SK-N-SH (cell line): ENCODE measurements around the gene LMO2. TPM values are rescaled to one million over a fixed set of nuclear protein-coding genes. Genes with fewer than 3 reads are reported as not detected.

Experiments used
- CTCF ChIA-PET: fragments of 300-600, 350-600 bp; formaldehyde crosslinking; extraction: SDS; loops from one replicate; lab custom pipeline; 2021; lab: Yijun Ruan, JAX
- POLR2A ChIA-PET: fragments of 350-600 bp; sonication (Branson Sonifier 250); formaldehyde crosslinking; extraction: SDS; loops from one replicate; lab custom pipeline; 2020; ENCODE audit warnings: antibody characterized with exemption, inconsistent platforms; lab: Yijun Ruan, JAX
- DNase-seq: peaks from one replicate; pipeline ENCODE4 v3.0.0; 2012
- H2AFZ ChIP-seq: fragments of 200-600 bp; sonication (generic); 2 replicates; pipeline ENCODE4 v1.8.1; 2016; ENCODE audit warnings: antibody characterized with exemption, mild to moderate bottlenecking, low read depth
- H3F3A ChIP-seq: fragments of 200-600 bp; sonication (generic); replicated peaks from 2 replicates; pipeline ENCODE3; 2016; ENCODE audit warnings: antibody characterized with exemption, mild to moderate bottlenecking; ENCODE audit not compliant: insufficient read depth
- H3K27ac ChIP-seq, 2 experiments: fragments of 200-500 bp in 1 of 2; fragments of 200-600 bp in 1 of 2; sonication (Bioruptor generic) in 1 of 2; sonication (generic), shearing (Covaris generic) in 1 of 2; 2 replicates each; pipeline versions ENCODE4 v1.5.1 to v1.6.1; 2014 to 2016; ENCODE audit warnings: low read depth in 2 of 2, inconsistent platforms in 1 of 2, low read length in 1 of 2, mild to moderate bottlenecking in 1 of 2, mixed read lengths in 1 of 2
- H3K27me3 ChIP-seq: fragments of 200-600 bp; sonication (generic), shearing (Covaris generic); 2 replicates; pipeline ENCODE4 v1.6.1; 2016; ENCODE audit warnings: mixed run types; ENCODE audit not compliant: insufficient read depth
- H3K36me3 ChIP-seq, 2 experiments: fragments of 200-500 bp in 1 of 2; fragments of 200-600 bp in 1 of 2; sonication (Bioruptor generic) in 1 of 2; sonication (generic) in 1 of 2; replicated peaks in 1 of 2; 2 replicates each; pipeline versions ENCODE3 to v1.5.1; 2014 to 2016; ENCODE audit warnings: low read length in 1 of 2, mild to moderate bottlenecking in 1 of 2; ENCODE audit not compliant: insufficient read depth in 2 of 2, control insufficient read depth in 1 of 2
- H3K4me1 ChIP-seq, 2 experiments: fragments of 200-500 bp in 1 of 2; fragments of 200-600 bp in 1 of 2; sonication (Bioruptor generic) in 1 of 2; sonication (generic), shearing (Covaris generic) in 1 of 2; 2 replicates each; pipeline versions ENCODE4 v1.5.1 to v1.6.1; 2014 to 2016; ENCODE audit warnings: low read depth in 1 of 2, low read length in 1 of 2, mixed run types in 1 of 2; ENCODE audit not compliant: insufficient read depth in 2 of 2, control insufficient read depth in 1 of 2
- H3K4me2 ChIP-seq: fragments of 200-600 bp; sonication (generic), shearing (Covaris generic); 2 replicates; pipeline ENCODE4 v1.6.1; 2017; ENCODE audit warnings: mixed run types
- H3K4me3 ChIP-seq, 2 experiments: fragments of 200-500 bp in 1 of 2; fragments of 200-600 bp in 1 of 2; sonication (Bioruptor generic) in 1 of 2; sonication (generic), shearing (Covaris generic) in 1 of 2; 2 replicates each; pipeline versions ENCODE4 v1.5.1 to v1.8.1; 2014 to 2016; ENCODE audit warnings: low read depth in 2 of 2, inconsistent platforms in 1 of 2, low read length in 1 of 2, mild to moderate bottlenecking in 1 of 2, mixed read lengths in 1 of 2, moderate library complexity in 1 of 2
- H3K79me2 ChIP-seq: fragments of 200-600 bp; sonication (generic); 2 replicates; pipeline ENCODE4 v1.8.1; 2017; ENCODE audit warnings: mild to moderate bottlenecking; ENCODE audit not compliant: insufficient read depth
- H3K9ac ChIP-seq: fragments of 200-600 bp; sonication (generic); 2 replicates; pipeline ENCODE4 v1.6.1; 2017; ENCODE audit warnings: mixed run types
- H3K9me2 ChIP-seq: fragments of 200-600 bp; sonication (generic); 2 replicates; pipeline ENCODE4 v1.6.1; 2017; ENCODE audit warnings: mixed run types
- H3K9me3 ChIP-seq: fragments of 200-600 bp; sonication (generic); 2 replicates; pipeline ENCODE4 v1.6.1; 2017; ENCODE audit warnings: mixed run types, mild to moderate bottlenecking, moderate library complexity
- H4K20me1 ChIP-seq: fragments of 200-600 bp; sonication (generic); 2 replicates; pipeline ENCODE4 v1.6.1; 2017; ENCODE audit warnings: mild to moderate bottlenecking, mixed run types; ENCODE audit not compliant: insufficient read depth
- FOSL2 ChIP-seq: IDR thresholded peaks from 2 replicates; pipeline ENCODE4 v1.4.0; 2012; ENCODE audit warnings: low read depth, mild to moderate bottlenecking, moderate library complexity, borderline replicate concordance
- GABPA ChIP-seq: IDR thresholded peaks from 2 replicates; pipeline ENCODE4 v1.4.0; 2012; ENCODE audit warnings: low read depth, mild to moderate bottlenecking
- GATA2 ChIP-seq: sonication (generic); formaldehyde crosslinking; IDR thresholded peaks from 2 replicates; pipeline ENCODE4 v1.5.0; 2020; ENCODE audit warnings: mild to moderate bottlenecking, missing genetic modification reagents
- IRF3 ChIP-seq: fragments of 150-350 bp; IDR thresholded peaks from 2 replicates; pipeline ENCODE4 v1.6.1; 2016; ENCODE audit warnings: mild to moderate bottlenecking, low read depth, low read length
- PBX3 ChIP-seq: IDR thresholded peaks from 2 replicates; pipeline ENCODE4; 2012
- RCOR1 ChIP-seq: fragments of 150-350 bp; IDR thresholded peaks from 2 replicates; pipeline ENCODE4 v1.6.1; 2017; ENCODE audit warnings: antibody characterized with exemption, low read length
- RXRA ChIP-seq: IDR thresholded peaks from 2 replicates; pipeline ENCODE4 v1.4.0; 2012; ENCODE audit warnings: low read depth, mild to moderate bottlenecking, borderline replicate concordance
- SMC3 ChIP-seq: IDR thresholded peaks from 2 replicates; pipeline ENCODE4 v1.6.1; 2012; ENCODE audit warnings: low read depth, low read length, improper control_type of control experiment
- WGBS: methylation state at CpG from one replicate; pipeline ENCODE4 v1.1.6; 2017; ENCODE audit warnings: low lambda C conversion rate; 5-methylcytosine and 5-hydroxymethylcytosine counted together
- polyA plus RNA-seq, 3 experiments: library from polyadenylated mRNA; depleted of rRNA; stranded (reverse); fragments of >200 nt; gene quantifications; 2 replicates each; pipeline ENCODE4 v1.2.3, GENCODE V29; 2012
- TF ChIP-seq, protein P1 (sequence below): IDR thresholded peaks from 2 replicates; pipeline ENCODE4 v1.4.0; 2012; ENCODE audit warnings: low read depth
- TF ChIP-seq, protein P2 (sequence below): fragments of 150-350 bp; IDR thresholded peaks from 2 replicates; pipeline ENCODE4 v1.6.1; 2017; ENCODE audit warnings: antibody characterized with exemption, low read length, low read depth, borderline replicate concordance
- TF ChIP-seq, protein P3 (sequence below): IDR thresholded peaks from 2 replicates; pipeline ENCODE4 v1.6.1; 2012; ENCODE audit warnings: mild to moderate bottlenecking, low read depth, low read length, moderate library complexity

LMO2 gene
- polyA plus RNA-seq, 1 of the 3 experiments (the other 2 are of a cell fraction): 0.05 TPM

GRCh38 chr11:33895752-33896137 is 3.9 kb upstream of the LMO2 start:
- H3F3A ChIP-seq: no peaks in the 10 kb centered on the region
- H3K9me2 ChIP-seq: no peaks in the 10 kb centered on the region
- WGBS: 76% methylated on average over 2 of the region's 2 CpGs
- H4K20me1 ChIP-seq: no peaks in the 10 kb centered on the region
- H2AFZ ChIP-seq: no peak overlapping the region
- no peak overlapping the region for H3K4me2 ChIP-seq
- H3K27ac ChIP-seq: no peak overlapping the region
- no peak overlapping the region for H3K4me3 ChIP-seq
- H3K9me3 ChIP-seq: no peaks in the 10 kb centered on the region
- peaks cover 0 to 35% of the 10 kb centered on the region in 2 experiments; a peak in 3 of 4 replicates for H3K4me1 ChIP-seq
- H3K36me3 ChIP-seq: no peaks in the 10 kb centered on the region
- H3K9ac ChIP-seq: no peak overlapping the region
- POLR2A ChIA-PET: no interaction called here
- TF ChIP-seq GATA2 (CRISPR knock-in tag): no peak
- TF ChIP-seq, protein P1, sequence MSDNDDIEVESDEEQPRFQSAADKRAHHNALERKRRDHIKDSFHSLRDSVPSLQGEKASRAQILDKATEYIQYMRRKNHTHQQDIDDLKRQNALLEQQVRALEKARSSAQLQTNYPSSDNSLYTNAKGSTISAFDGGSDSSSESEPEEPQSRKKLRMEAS: no peak
- TF ChIP-seq SMC3: no peak
- TF ChIP-seq RCOR1: no peak
- no peak for TF ChIP-seq PBX3
- TF ChIP-seq RXRA: no peak
- TF ChIP-seq GABPA: no peak
- TF ChIP-seq FOSL2: no peak
- no peak for TF ChIP-seq IRF3
- TF ChIP-seq, protein P2, sequence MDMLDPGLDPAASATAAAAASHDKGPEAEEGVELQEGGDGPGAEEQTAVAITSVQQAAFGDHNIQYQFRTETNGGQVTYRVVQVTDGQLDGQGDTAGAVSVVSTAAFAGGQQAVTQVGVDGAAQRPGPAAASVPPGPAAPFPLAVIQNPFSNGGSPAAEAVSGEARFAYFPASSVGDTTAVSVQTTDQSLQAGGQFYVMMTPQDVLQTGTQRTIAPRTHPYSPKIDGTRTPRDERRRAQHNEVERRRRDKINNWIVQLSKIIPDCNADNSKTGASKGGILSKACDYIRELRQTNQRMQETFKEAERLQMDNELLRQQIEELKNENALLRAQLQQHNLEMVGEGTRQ: no peak
- TF ChIP-seq, protein P3, sequence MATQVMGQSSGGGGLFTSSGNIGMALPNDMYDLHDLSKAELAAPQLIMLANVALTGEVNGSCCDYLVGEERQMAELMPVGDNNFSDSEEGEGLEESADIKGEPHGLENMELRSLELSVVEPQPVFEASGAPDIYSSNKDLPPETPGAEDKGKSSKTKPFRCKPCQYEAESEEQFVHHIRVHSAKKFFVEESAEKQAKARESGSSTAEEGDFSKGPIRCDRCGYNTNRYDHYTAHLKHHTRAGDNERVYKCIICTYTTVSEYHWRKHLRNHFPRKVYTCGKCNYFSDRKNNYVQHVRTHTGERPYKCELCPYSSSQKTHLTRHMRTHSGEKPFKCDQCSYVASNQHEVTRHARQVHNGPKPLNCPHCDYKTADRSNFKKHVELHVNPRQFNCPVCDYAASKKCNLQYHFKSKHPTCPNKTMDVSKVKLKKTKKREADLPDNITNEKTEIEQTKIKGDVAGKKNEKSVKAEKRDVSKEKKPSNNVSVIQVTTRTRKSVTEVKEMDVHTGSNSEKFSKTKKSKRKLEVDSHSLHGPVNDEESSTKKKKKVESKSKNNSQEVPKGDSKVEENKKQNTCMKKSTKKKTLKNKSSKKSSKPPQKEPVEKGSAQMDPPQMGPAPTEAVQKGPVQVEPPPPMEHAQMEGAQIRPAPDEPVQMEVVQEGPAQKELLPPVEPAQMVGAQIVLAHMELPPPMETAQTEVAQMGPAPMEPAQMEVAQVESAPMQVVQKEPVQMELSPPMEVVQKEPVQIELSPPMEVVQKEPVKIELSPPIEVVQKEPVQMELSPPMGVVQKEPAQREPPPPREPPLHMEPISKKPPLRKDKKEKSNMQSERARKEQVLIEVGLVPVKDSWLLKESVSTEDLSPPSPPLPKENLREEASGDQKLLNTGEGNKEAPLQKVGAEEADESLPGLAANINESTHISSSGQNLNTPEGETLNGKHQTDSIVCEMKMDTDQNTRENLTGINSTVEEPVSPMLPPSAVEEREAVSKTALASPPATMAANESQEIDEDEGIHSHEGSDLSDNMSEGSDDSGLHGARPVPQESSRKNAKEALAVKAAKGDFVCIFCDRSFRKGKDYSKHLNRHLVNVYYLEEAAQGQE: no peak
- TF ChIP-seq, all 33 proteins: peak for 0
- Histone ChIP-seq H3K79me2 (no peaks in the 10 kb centered on the region), H3K27me3 (no peaks in the 10 kb centered on the region; the same call in 1 of the 2 replicates)
- DNase-seq: no peak
- CTCF ChIA-PET: interaction anchor here (0.7 to 1.7 kb wide), 3 partner anchors 65 to 101 kb away, joined by 3 to 4 read pairs (median 3); no protein-coding TSS in a partner anchor
